ENCODE results near the gene LY6G5C.

LY6G5C gene

GRCh38 chr6:31727034-31727716 lies 46.3 kb upstream of the LY6G5C start:
- no peak for DNase-seq (ENCODE audit: low read depth)
- TF ChIP-seq, protein P1, sequence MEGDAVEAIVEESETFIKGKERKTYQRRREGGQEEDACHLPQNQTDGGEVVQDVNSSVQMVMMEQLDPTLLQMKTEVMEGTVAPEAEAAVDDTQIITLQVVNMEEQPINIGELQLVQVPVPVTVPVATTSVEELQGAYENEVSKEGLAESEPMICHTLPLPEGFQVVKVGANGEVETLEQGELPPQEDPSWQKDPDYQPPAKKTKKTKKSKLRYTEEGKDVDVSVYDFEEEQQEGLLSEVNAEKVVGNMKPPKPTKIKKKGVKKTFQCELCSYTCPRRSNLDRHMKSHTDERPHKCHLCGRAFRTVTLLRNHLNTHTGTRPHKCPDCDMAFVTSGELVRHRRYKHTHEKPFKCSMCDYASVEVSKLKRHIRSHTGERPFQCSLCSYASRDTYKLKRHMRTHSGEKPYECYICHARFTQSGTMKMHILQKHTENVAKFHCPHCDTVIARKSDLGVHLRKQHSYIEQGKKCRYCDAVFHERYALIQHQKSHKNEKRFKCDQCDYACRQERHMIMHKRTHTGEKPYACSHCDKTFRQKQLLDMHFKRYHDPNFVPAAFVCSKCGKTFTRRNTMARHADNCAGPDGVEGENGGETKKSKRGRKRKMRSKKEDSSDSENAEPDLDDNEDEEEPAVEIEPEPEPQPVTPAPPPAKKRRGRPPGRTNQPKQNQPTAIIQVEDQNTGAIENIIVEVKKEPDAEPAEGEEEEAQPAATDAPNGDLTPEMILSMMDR (conservative IDR thresholded peaks at IDR 0.05; ENCODE audit: control insufficient read depth, insufficient read depth, low read depth, low read length): no peak

DNA sequence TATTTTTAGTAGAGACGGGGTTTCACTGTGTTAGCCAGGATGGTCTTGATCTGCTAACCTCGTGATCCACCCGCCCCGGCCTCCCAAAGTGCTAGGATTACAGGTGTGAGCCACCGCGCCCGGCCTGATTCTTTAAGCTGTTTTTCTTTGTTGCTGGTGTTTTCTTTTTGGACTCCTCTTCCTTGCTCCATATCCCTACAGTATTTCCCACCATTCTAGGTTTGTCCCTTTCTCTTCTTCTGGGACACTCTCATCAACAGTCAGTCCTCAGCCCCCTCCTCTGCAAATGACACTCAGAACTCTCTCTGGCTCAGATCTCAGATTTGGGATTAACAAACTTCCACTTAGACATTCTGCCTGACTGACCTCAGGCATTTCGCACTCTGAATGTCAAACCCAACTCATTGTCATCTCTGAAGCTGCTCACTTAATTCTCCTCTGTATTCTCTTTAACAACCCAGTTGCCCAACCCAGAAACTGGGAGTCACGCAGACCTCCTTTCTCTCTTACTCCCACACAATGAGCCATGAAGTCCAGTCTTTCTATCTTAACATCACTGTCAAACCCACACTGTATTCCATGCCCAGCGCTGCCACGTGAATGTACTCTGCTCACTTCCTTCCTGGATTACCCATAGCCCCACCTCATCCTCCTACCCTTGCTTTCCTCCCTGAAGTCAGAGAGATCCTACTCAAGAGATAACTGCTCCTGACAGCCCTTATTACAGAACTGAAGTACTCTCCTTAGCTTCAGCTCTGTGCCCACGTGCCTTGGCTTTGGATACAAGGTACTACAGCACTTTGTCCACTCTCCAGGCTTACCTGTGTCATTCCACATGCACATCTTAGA lies 44.9 kb upstream of the LY6G5C start:
- DNase-seq (ENCODE audit: low read depth): no peak
- TF ChIP-seq, protein P1 (conservative IDR thresholded peaks at IDR 0.05; ENCODE audit: control insufficient read depth, insufficient read depth, low read depth, low read length): no peak
- no peak overlapping the region for H3K4me3 ChIP-seq (ENCODE audit: control insufficient read depth, low read depth, low read length)

More at GRCh38 chr6:31727034-31727716, 46.3 kb upstream of the LY6G5C start:
- H3K4me3 ChIP-seq (ENCODE audit: control insufficient read depth, low read depth, low read length): no peak overlapping the region

DNA sequence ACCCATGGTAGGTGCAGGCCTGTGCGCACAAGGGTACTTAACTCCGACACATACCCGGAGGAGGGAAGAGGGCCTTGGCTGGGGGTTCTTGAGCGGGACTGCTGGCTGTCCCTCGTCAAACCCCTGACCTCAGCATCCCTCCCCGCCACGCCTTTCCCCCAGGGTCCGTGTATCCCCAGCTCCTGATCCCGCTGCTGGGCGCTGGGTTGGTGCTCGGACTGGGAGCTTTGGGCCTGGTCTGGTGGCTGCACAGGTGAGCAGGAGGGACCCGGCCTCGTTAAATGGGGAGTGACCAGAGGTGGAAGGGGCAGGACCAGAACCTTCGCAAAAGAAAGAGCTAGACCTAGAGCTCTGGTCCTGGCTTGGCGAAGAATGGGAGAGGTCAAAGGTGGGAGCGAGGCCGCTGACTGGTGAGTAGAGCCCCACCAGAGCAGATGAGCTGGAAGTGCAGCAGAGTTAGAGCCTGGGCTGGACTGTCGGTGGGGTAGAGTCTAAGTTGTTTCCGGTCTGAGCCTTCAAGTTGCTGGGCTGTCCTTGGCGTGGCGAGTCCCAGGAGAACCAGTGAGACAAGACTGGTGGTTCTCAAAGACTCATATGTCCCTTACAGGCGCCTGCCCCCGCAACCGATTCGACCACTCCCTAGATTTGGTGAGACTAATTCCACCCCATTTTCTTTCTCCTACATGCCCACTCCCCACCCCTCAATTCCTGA lies 43.3 kb upstream of the LY6G5C start:
- TF ChIP-seq, protein P1 (conservative IDR thresholded peaks at IDR 0.05; ENCODE audit: control insufficient read depth, insufficient read depth, low read depth, low read length): no peak
- no peak for DNase-seq (ENCODE audit: low read depth)
- no peak overlapping the region for H3K4me3 ChIP-seq (ENCODE audit: control insufficient read depth, low read depth, low read length)

- H3K4me3 ChIP-seq (ENCODE audit: control insufficient read depth, low read depth, low read length): no peak within 1 kb of the TSS
- TF ChIP-seq, protein P1 (conservative IDR thresholded peaks at IDR 0.05; ENCODE audit: control insufficient read depth, insufficient read depth, low read depth, low read length): no peak
Observed at GRCh38 chr6:31723245-31723979, 42.5 kb upstream of the LY6G5C start, which contains the start of gene MPIG6B. MPIG6B (plus strand) TSS chr6:31723373; CDS start chr6:31723384, 11 bp downstream.

DNA sequence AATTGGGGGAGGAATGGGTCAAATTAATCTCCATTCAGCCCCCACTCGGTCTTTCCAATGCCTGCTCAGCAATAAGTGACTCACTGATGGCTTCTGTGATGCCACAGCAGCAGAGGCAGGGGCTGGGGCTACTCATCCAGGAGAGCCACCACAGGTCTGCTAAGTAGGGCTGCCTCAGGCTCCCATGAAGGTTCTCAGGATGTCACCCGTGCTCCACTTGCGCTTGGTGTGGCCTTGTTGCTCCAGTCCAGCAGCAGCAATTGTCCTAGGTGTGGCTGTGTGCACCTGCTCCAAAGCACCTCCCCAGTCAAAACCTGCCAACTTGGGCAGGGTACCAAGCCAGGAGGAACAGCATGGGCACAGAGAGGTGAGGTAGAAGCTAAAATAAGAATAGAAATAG lies 41.3 kb upstream of the LY6G5C start:
- TF ChIP-seq, protein P1 (conservative IDR thresholded peaks at IDR 0.05; ENCODE audit: control insufficient read depth, insufficient read depth, low read depth, low read length): no peak
- no peak for DNase-seq (ENCODE audit: low read depth)
- no peak overlapping the region for H3K4me3 ChIP-seq (ENCODE audit: control insufficient read depth, low read depth, low read length)

More at GRCh38 chr6:31723245-31723979, 42.5 kb upstream of the LY6G5C start, which contains the start of gene MPIG6B:
- DNase-seq (ENCODE audit: low read depth): no peak
